Measurements from ENCODE around the gene MMP24.

DNA sequence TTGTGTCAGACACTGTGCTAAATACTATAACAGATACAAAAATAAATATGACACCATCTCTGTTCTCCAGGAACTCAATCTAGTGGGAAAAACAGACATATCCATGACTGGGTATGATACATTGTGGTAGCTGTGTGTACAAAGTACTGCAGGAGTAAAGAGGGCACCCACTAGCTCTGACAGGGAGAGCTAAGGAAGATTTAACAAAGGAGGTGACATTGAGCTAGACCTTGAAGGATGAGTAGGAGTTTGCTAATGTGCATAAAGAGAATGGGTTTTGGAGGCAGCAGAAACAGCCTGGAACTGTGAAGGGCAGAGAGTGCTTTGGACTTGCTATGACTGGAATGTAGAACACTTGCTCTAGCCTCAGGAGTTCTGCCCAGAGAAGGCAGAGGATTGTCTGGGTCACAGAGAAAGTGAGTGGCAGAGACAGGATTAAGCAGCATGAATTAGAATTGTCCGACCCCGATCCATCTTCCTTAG is 14.4 kb downstream of the MMP24 start:
- no peak for TF ChIP-seq CTCF (conservative IDR thresholded peaks at IDR 0.05; ENCODE audit: low read depth in 2 of 2)
- TF ChIP-seq ZNF462 (CRISPR knock-in tag; IDR thresholded peaks at IDR 0.05), result no peak
- no peak for TF ChIP-seq ZNF114 (CRISPR knock-in tag; IDR thresholded peaks at IDR 0.05)
- TF ChIP-seq REST (IDR thresholded peaks at IDR 0.05; ENCODE audit: unreplicated experiment), result no peak
- no peak for TF ChIP-seq EZH2phosphoT487 (IDR thresholded peaks at IDR 0.05; ENCODE audit: unreplicated experiment)
- TF ChIP-seq EZH2 (IDR thresholded peaks at IDR 0.05; ENCODE audit: low read depth, unreplicated experiment), result no peak
- no peak for TF ChIP-seq POLR2AphosphoS5 (IDR thresholded peaks at IDR 0.05; ENCODE audit: low read depth)
- no peak for TF ChIP-seq JUNB (IDR thresholded peaks at IDR 0.05; ENCODE audit: unreplicated experiment)
- no peak for TF ChIP-seq ZNF331 (CRISPR knock-in tag; IDR thresholded peaks at IDR 0.05; ENCODE audit: low read depth)

Measured in GM23338 (cell line).